Activated CD4-positive, alpha-beta T cell treated with anti-CD3 and anti-CD28 coated beads for 36 hours (primary cell): ENCODE results near the gene NFAT5. TPM values are rescaled to one million over a fixed set of nuclear protein-coding genes. Genes with fewer than 3 reads are reported as not detected.
A peak's percentile ranks its signal among the peaks of the same experiment; 100 is the strongest.
"Not testable (repeated sequence)": the region's sequence is repeated elsewhere in the genome, so short reads cannot be mapped to it uniquely, and the experiment has no call there.

Experiments used
- ATAC-seq: fragments of 200-7000 bp; cut with Tn5 transposase; one replicate; pipeline ENCODE4 v1.10.0; 2021; ENCODE audit warnings: mild to moderate bottlenecking, moderate library complexity
- CTCF ChIA-PET: fragments of 350-600 bp; sonication (Branson Sonifier 250); formaldehyde crosslinking; loops from one replicate; lab custom pipeline; 2021; ENCODE audit warnings: antibody characterized with exemption; lab: Charles Lee
- POLR2A ChIA-PET: fragments of 350-600 bp; sonication (Branson Sonifier 250); formaldehyde crosslinking; loops from one replicate; lab custom pipeline; 2021; ENCODE audit warnings: antibody characterized with exemption, inconsistent platforms; lab: Charles Lee
- DNase-seq: peaks from one replicate; pipeline ENCODE4 v3.0.0-alpha.2; 2020
- H3K27ac Mint-ChIP-seq: one replicate; pipeline ENCODE4 v1.8.0; 2021; ENCODE audit warnings: mixed read lengths
- H3K27me3 Mint-ChIP-seq: one replicate; pipeline ENCODE4 v1.8.0; 2021; ENCODE audit warnings: mixed read lengths
- H3K36me3 Mint-ChIP-seq: one replicate; pipeline ENCODE4 v1.8.0; 2021; ENCODE audit warnings: low read depth, mixed read lengths
- H3K4me1 Mint-ChIP-seq: one replicate; pipeline ENCODE4 v1.8.0; 2021; ENCODE audit warnings: mixed read lengths
- H3K4me3 Mint-ChIP-seq: one replicate; pipeline ENCODE4 v1.8.0; 2021; ENCODE audit warnings: mild to moderate bottlenecking, moderate library complexity, mixed read lengths
- H3K9me3 Mint-ChIP-seq: one replicate; pipeline ENCODE4 v1.8.0; 2021; ENCODE audit warnings: low read depth, mixed read lengths
- intact Hi-C, 2 experiments: fragments of 100-400 bp; cut with DNase I in 1 of 2; cut with micrococcal nuclease in 1 of 2; formaldehyde crosslinking; loops; one replicate each; pipeline versions ENCODE4 v1.14.2 to v1.15.1; 2022 to 2024; cut with DNase I, micrococcal nuclease
- total RNA-seq, 2 experiments: library from RNA; stranded (reverse); gene quantifications; one replicate each; pipeline ENCODE4 v1.2.3, GENCODE V29; 2021

The NFAT5 gene
- total RNA-seq, 2 experiments from 2014 or later: 29.6 to 37.9 TPM

- Mint-ChIP-seq H3K4me1 (peaks cover 20% of the 10 kb centered on the region), H3K27me3 (no peaks in the 10 kb centered on the region), H3K4me3 (no peak overlapping the region), H3K36me3 (peaks cover 1% of the 10 kb centered on the region), H3K9me3 (peaks cover 2% of the 10 kb centered on the region), H3K27ac (no peak overlapping the region)
- DNase-seq (no peak), ATAC-seq (no peak)
- intact Hi-C loops: loop anchor here in 1 of 2 experiments (1.0 kb wide), 1 partner anchor 9 kb away; no protein-coding TSS in a partner anchor
- CTCF ChIA-PET: interaction anchor here (1.5 kb wide), 1 partner anchor 160 kb away, joined by 4 read pairs; no protein-coding TSS in a partner anchor
- POLR2A ChIA-PET: no interaction called here
Observed at GRCh38 chr16:69555867-69556266, 9.9 kb upstream of the NFAT5 start.

DNA sequence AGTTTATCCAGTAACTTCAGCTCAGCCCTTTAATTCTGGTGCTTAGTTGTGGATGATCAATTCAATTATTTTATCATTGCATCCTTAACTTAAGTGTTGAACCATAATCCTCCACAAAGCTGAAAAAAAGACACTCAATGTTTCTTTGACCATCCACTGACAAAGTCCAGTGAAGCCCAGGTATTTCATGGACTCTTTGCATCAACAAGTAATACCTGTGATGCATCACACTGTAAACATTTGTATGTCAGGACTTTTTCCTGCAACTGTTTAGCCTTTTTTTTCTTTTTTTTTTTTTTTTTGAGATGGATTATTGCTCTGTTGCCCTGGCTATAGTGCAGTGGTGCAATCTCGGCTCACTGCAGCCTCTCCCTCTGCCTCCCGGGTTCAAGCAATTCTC is 6.6 kb upstream of the NFAT5 start:
- ChIA-PET POLR2A (no interaction called here), CTCF (interaction anchor here (1.1 to 2.2 kb wide), 2 partner anchors 29 to 205 kb away, joined by 3 to 7 read pairs; no protein-coding TSS in a partner anchor)
- Mint-ChIP-seq H3K4me3 (no peak overlapping the region), H3K4me1 (peaks cover 45% of the 10 kb centered on the region), H3K27ac (no peak overlapping the region), H3K36me3 (peaks cover 1% of the 10 kb centered on the region), H3K9me3 (peaks cover 2% of the 10 kb centered on the region), H3K27me3 (no peaks in the 10 kb centered on the region)
- ATAC-seq (no peak), DNase-seq (no peak)
- intact Hi-C loops: no loop called here

DNA sequence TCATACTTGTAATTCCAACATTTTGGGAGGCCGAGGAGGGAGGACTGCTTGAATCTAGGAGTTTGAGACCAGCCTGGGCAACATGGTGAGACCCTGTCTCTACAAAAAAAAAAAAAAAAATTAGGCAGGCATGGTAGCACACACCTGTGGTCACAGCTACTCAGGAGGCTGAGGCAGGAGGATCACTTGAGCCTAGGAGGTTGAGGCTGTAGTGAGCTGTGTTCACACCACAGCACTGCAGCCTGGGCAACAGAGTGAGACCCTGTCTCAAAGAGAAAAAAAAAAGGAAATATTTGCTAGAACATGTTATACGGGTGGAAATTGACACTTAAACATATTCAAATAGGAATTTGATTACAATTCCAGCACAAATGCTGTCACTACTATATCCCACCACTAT is 4.4 kb upstream of the NFAT5 start:
- CTCF ChIA-PET, ATAC-seq, H3K9me3 Mint-ChIP-seq, H3K27me3 Mint-ChIP-seq, H3K36me3 Mint-ChIP-seq, H3K27ac Mint-ChIP-seq, DNase-seq, H3K4me3 Mint-ChIP-seq: not testable (repeated sequence)
- intact Hi-C loops: loop anchor here (5.0 to 10.0 kb wide), 3 partner anchors 39 to 1477 kb away; partner anchors contain the start of genes COG8 (in 1 of the 2), NFATC3 (in 1 of the 2), NIP7 (in 1 of the 2) and PDF (in 1 of the 2)
- peaks cover 36% of the 10 kb centered on the region for H3K4me1 Mint-ChIP-seq
- POLR2A ChIA-PET: interaction anchor here (0.7 kb wide), 1 partner anchor 182 kb away, joined by 3 read pairs; no protein-coding TSS in a partner anchor

DNA sequence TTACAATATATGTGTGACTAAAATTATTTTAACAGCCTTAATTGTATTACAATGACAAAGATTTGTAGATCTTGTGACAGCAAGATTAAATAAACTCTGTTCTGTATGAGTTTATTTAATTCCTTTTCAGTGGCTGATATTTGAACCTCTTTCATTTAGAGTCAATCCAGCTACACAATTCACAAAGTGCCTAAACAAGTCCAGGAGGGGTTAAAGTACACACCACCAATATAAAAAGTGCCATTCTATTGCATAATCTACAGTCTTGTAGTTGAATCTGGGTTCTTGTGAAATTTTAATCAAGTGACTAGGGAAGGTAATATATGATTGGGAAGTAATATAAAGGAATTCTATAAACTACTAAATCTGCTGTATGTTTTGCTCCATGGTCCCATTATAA is 3.9 kb upstream of the NFAT5 start:
- ChIA-PET POLR2A (no interaction called here), CTCF (no interaction called here)
- Mint-ChIP-seq H3K4me1 (peaks cover 36% of the 10 kb centered on the region), H3K4me3 (no peak overlapping the region), H3K9me3 (peaks cover 2% of the 10 kb centered on the region), H3K27ac (peak overlapping the region; percentile 49), H3K27me3 (no peaks in the 10 kb centered on the region), H3K36me3 (peaks cover 9% of the 10 kb centered on the region)
- ATAC-seq (no peak), DNase-seq (no peak)
- intact Hi-C loops: loop anchor here (5.0 to 10.0 kb wide), 3 partner anchors 40 to 1477 kb away; partner anchors contain the start of genes COG8 (in 1 of the 2), NFATC3 (in 1 of the 2), NIP7 (in 1 of the 2) and PDF (in 1 of the 2)

DNA sequence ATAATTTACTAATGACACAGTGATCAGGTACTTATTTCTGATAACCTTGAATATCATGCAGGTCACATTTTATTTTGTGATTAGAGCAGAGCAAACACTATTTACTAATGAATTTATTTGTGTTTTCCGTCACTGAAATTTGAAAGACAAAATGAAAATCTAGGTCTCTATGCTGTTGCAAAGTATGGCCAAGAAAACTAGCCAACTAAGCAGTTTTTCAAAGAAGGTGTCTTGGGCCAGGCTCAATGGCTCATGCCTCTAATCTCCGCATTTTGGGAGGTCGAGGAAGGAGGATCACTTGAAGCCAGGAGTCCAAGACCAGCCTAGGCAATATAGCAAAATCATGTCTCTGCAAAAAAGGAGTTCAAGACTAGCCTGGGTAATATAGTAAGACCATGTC is 3.0 kb upstream of the NFAT5 start:
- H3K27me3 Mint-ChIP-seq: no peaks in the 10 kb centered on the region
- ChIA-PET POLR2A (interaction anchor here (0.7 kb wide), 1 partner anchor 138 kb away, joined by 3 read pairs; the partner anchor contains the start of gene CYB5B), CTCF (no interaction called here)
- H3K27ac Mint-ChIP-seq: no peak overlapping the region
- no peak overlapping the region for H3K4me3 Mint-ChIP-seq
- peaks cover 16% of the 10 kb centered on the region for H3K36me3 Mint-ChIP-seq
- intact Hi-C loops: loop anchor here (5.0 to 10.0 kb wide), 3 partner anchors 41 to 1478 kb away; partner anchors contain the start of genes COG8 (in 1 of the 2), NFATC3 (in 1 of the 2), NIP7 (in 1 of the 2) and PDF (in 1 of the 2)
- H3K9me3 Mint-ChIP-seq: no peaks in the 10 kb centered on the region
- H3K4me1 Mint-ChIP-seq: peaks cover 41% of the 10 kb centered on the region
- DNase-seq (no peak), ATAC-seq (no peak)

- H3K27ac Mint-ChIP-seq: peak overlapping the region; percentile 99
- H3K4me1 Mint-ChIP-seq: peaks cover 46% of the 10 kb centered on the region
- DNase-seq (peak; percentile 82), ATAC-seq (peak; percentile 87)
- POLR2A ChIA-PET: interaction anchor here (0.5 to 2.2 kb wide), 16 partner anchors 9 to 817 kb away, joined by 3 to 6 read pairs (median 4); partner anchors contain the start of gene CYB5B
- H3K4me3 Mint-ChIP-seq: peak overlapping the region; percentile 91
- H3K27me3 Mint-ChIP-seq: no peaks in the 10 kb centered on the region
- no peaks in the 10 kb centered on the region for H3K9me3 Mint-ChIP-seq
- peaks cover 17% of the 10 kb centered on the region for H3K36me3 Mint-ChIP-seq
- CTCF ChIA-PET: interaction anchor here (0.6 to 1.4 kb wide), 8 partner anchors 19 to 182 kb away, joined by 3 to 5 read pairs (median 4); no protein-coding TSS in a partner anchor
- intact Hi-C loops: loop anchor here (1.0 to 10.0 kb wide), 15 partner anchors 34 to 1479 kb away; partner anchors contain the start of genes COG8 (in 2 of the 2), NIP7 (in 2 of the 2), PDF (in 2 of the 2) and CYB5B (in 1 of the 2)
Observed at GRCh38 chr16:69563605-69564580, 1.9 kb upstream of the NFAT5 start.

GRCh38 chr16:69564845-69565670 is 708 bp upstream of the NFAT5 start:
- DNase-seq: no peak
- no peaks in the 10 kb centered on the region for H3K27me3 Mint-ChIP-seq
- H3K4me3 Mint-ChIP-seq: peak overlapping the region; percentile 91
- H3K4me1 Mint-ChIP-seq: peaks cover 56% of the 10 kb centered on the region
- peaks cover 24% of the 10 kb centered on the region for H3K36me3 Mint-ChIP-seq
- peak overlapping the region; percentile 99 for H3K27ac Mint-ChIP-seq
- ATAC-seq: peak; percentile 3
- CTCF ChIA-PET: interaction anchor here (1.0 to 1.4 kb wide), 5 partner anchors 18 to 183 kb away, joined by 3 to 5 read pairs (median 4); no protein-coding TSS in a partner anchor
- H3K9me3 Mint-ChIP-seq: no peaks in the 10 kb centered on the region
- POLR2A ChIA-PET: interaction anchor here (0.7 to 2.2 kb wide), 7 partner anchors 8 to 398 kb away, joined by 3 to 6 read pairs (median 5); no protein-coding TSS in a partner anchor
- intact Hi-C loops: loop anchor here (1.0 to 10.0 kb wide), 18 partner anchors 35 to 1480 kb away; partner anchors contain the start of genes COG8 (in 2 of the 2), NIP7 (in 2 of the 2), PDF (in 2 of the 2) and CYB5B (in 1 of the 2)

GRCh38 chr16:69566240-69566980 is 644 bp downstream of the NFAT5 start:
- Mint-ChIP-seq H3K4me3 (peak overlapping the region; percentile 99), H3K9me3 (no peaks in the 10 kb centered on the region), H3K27me3 (no peaks in the 10 kb centered on the region), H3K36me3 (peaks cover 28% of the 10 kb centered on the region), H3K27ac (peak overlapping the region; percentile 99), H3K4me1 (peaks cover 53% of the 10 kb centered on the region)
- ATAC-seq (peak; percentile 3), DNase-seq (peak; percentile 68)
- ChIA-PET POLR2A (interaction anchor here (0.6 to 0.7 kb wide), 2 partner anchors 11 to 809 kb away, joined by 3 read pairs; no protein-coding TSS in a partner anchor), CTCF (interaction anchor here (0.7 to 3.0 kb wide), 4 partner anchors 48 to 188 kb away, joined by 3 to 12 read pairs (median 3); partner anchors contain the start of gene NOB1)
- intact Hi-C loops: loop anchor here (1.0 to 10.0 kb wide), 6 partner anchors 41 to 1482 kb away; partner anchors contain the start of genes CHTF8 (in 1 of the 2), COG8 (in 1 of the 2), CYB5B (in 1 of the 2) and NFATC3 (in 1 of the 2)

- ATAC-seq (peak; percentile 11), DNase-seq (peak; percentile 41)
- Mint-ChIP-seq H3K27ac (peak overlapping the region; percentile 99), H3K4me3 (peak overlapping the region; percentile 99), H3K27me3 (no peaks in the 10 kb centered on the region), H3K9me3 (no peaks in the 10 kb centered on the region), H3K36me3 (peaks cover 28% of the 10 kb centered on the region), H3K4me1 (peaks cover 49% of the 10 kb centered on the region)
- POLR2A ChIA-PET: interaction anchor here (0.6 to 0.7 kb wide), 2 partner anchors 10 to 810 kb away, joined by 3 read pairs; no protein-coding TSS in a partner anchor
- intact Hi-C loops: loop anchor here (1.0 to 10.0 kb wide), 8 partner anchors 40 to 1482 kb away; partner anchors contain the start of genes CHTF8 (in 1 of the 2), COG8 (in 1 of the 2), CYB5B (in 1 of the 2) and NFATC3 (in 1 of the 2)
- CTCF ChIA-PET: interaction anchor here (0.7 to 3.0 kb wide), 5 partner anchors 24 to 187 kb away, joined by 3 to 12 read pairs (median 3); partner anchors contain the start of gene NOB1
Observed at GRCh38 chr16:69566981-69567680, 1.4 kb downstream of the NFAT5 start.
